Measurements from ENCODE around the gene RSKR. TPM values are rescaled to one million over a fixed set of nuclear protein-coding genes. Genes with fewer than 3 reads are reported as not detected.

RSKR gene
- total and polyA plus RNA-seq, 4 donors: 0.13 to 15.7 (median 4.6) TPM

GRCh38 chr17:28597606-28598383 is 16.2 kb downstream of the RSKR start:
- ATAC-seq (ENCODE audit: low FRiP score) (no peak), DNase-seq (no peak)
- intact Hi-C loops (cut with DNase I): loop anchor here (2.0 to 5.0 kb wide), 2 partner anchors 45 kb away; partner anchors contain the start of gene UNC119 (in 2 of the 2)
- WGBS, 2 donors: 40 to 43% methylated on average over 5 of the region's 5 CpGs
- no peaks in the 10 kb centered on the region for H3K9me3 ChIP-seq (ENCODE audit: control insufficient read depth, low read length)
- H3K27me3 ChIP-seq (ENCODE audit: control insufficient read depth in 1 of 2, insufficient read depth in 2 of 2, low read length in 1 of 2): no peaks in the 10 kb centered on the region
- H3K4me3 ChIP-seq (ENCODE audit: low read length in 2 of 2): no peak overlapping the region
- no peak overlapping the region for H3K27ac ChIP-seq (ENCODE audit: low read depth in 1 of 2, low read length in 2 of 2)
- no peaks in the 10 kb centered on the region for H3K4me1 ChIP-seq (ENCODE audit: control insufficient read depth in 1 of 2, insufficient read depth in 2 of 2, low read length in 2 of 2)
- no peaks in the 10 kb centered on the region for H3K36me3 ChIP-seq (ENCODE audit: control insufficient read depth in 1 of 2, insufficient read depth in 2 of 2, low read length in 1 of 2)

- DNase-seq (no peak), ATAC-seq (ENCODE audit: low FRiP score) (no peak)
- Histone ChIP-seq H3K4me3 (ENCODE audit: low read length in 2 of 2) (no peak overlapping the region), H3K4me1 (ENCODE audit: control insufficient read depth in 1 of 2, insufficient read depth in 2 of 2, low read length in 2 of 2) (no peaks in the 10 kb centered on the region), H3K27ac (ENCODE audit: low read depth in 1 of 2, low read length in 2 of 2) (no peak overlapping the region), H3K36me3 (ENCODE audit: control insufficient read depth in 1 of 2, insufficient read depth in 2 of 2, low read length in 1 of 2) (no peaks in the 10 kb centered on the region), H3K9me3 (ENCODE audit: control insufficient read depth, low read length) (no peaks in the 10 kb centered on the region), H3K27me3 (ENCODE audit: control insufficient read depth in 1 of 2, insufficient read depth in 2 of 2, low read length in 1 of 2) (no peaks in the 10 kb centered on the region)
- WGBS, 2 donors: 91% methylated on average over 4 of the region's 4 CpGs
- intact Hi-C loops (cut with DNase I): no loop called here
Measured at GRCh38 chr17:28592260-28592659, 21.7 kb downstream of the RSKR start.

- no peak for DNase-seq
- no peaks in the 10 kb centered on the region for H3K27me3 ChIP-seq (ENCODE audit: control insufficient read depth in 1 of 2, insufficient read depth in 2 of 2, low read length in 1 of 2)
- no peaks in the 10 kb centered on the region for H3K4me1 ChIP-seq (ENCODE audit: control insufficient read depth in 1 of 2, insufficient read depth in 2 of 2, low read length in 2 of 2)
- intact Hi-C loops (cut with DNase I): no loop called here
- no peak overlapping the region for H3K27ac ChIP-seq (ENCODE audit: low read depth in 1 of 2, low read length in 2 of 2)
- no peak for ATAC-seq (ENCODE audit: low FRiP score)
- no peaks in the 10 kb centered on the region for H3K36me3 ChIP-seq (ENCODE audit: control insufficient read depth in 1 of 2, insufficient read depth in 2 of 2, low read length in 1 of 2)
- WGBS, 2 donors: 94% methylated on average over 3 of the region's 3 CpGs
- no peaks in the 10 kb centered on the region for H3K9me3 ChIP-seq (ENCODE audit: control insufficient read depth, low read length)
- no peak overlapping the region for H3K4me3 ChIP-seq (ENCODE audit: low read length in 2 of 2)
Measured at GRCh38 chr17:28585851-28586250, 28.1 kb downstream of the RSKR start.

- intact Hi-C loops (cut with DNase I): no loop called here
- Histone ChIP-seq H3K27ac (ENCODE audit: low read depth in 1 of 2, low read length in 2 of 2) (no peak overlapping the region), H3K36me3 (ENCODE audit: control insufficient read depth in 1 of 2, insufficient read depth in 2 of 2, low read length in 1 of 2) (no peaks in the 10 kb centered on the region), H3K27me3 (ENCODE audit: control insufficient read depth in 1 of 2, insufficient read depth in 2 of 2, low read length in 1 of 2) (no peaks in the 10 kb centered on the region), H3K4me1 (ENCODE audit: control insufficient read depth in 1 of 2, insufficient read depth in 2 of 2, low read length in 2 of 2) (no peaks in the 10 kb centered on the region), H3K4me3 (ENCODE audit: low read length in 2 of 2) (no peak overlapping the region), H3K9me3 (ENCODE audit: control insufficient read depth, low read length) (no peaks in the 10 kb centered on the region)
- 85 to 92% methylated on average over 3 of the region's 3 CpGs for WGBS, 2 donors
- no peak for ATAC-seq (ENCODE audit: low FRiP score)
- DNase-seq: no peak
Measured at GRCh38 chr17:28584434-28584833, 29.6 kb downstream of the RSKR start.

- no peaks in the 10 kb centered on the region for H3K4me1 ChIP-seq (ENCODE audit: control insufficient read depth in 1 of 2, insufficient read depth in 2 of 2, low read length in 2 of 2)
- H3K4me3 ChIP-seq (ENCODE audit: low read length in 2 of 2): no peak overlapping the region
- no peaks in the 10 kb centered on the region for H3K9me3 ChIP-seq (ENCODE audit: control insufficient read depth, low read length)
- intact Hi-C loops (cut with DNase I): no loop called here
- ATAC-seq (ENCODE audit: low FRiP score) (no peak), DNase-seq (no peak)
- H3K27me3 ChIP-seq (ENCODE audit: control insufficient read depth in 1 of 2, insufficient read depth in 2 of 2, low read length in 1 of 2): no peaks in the 10 kb centered on the region
- WGBS, 2 donors: 92 to 98% methylated on average over 2 of the region's 2 CpGs
- H3K36me3 ChIP-seq (ENCODE audit: control insufficient read depth in 1 of 2, insufficient read depth in 2 of 2, low read length in 1 of 2): no peaks in the 10 kb centered on the region
- no peak overlapping the region for H3K27ac ChIP-seq (ENCODE audit: low read depth in 1 of 2, low read length in 2 of 2)
Measured at GRCh38 chr17:28582513-28582912, 31.5 kb downstream of the RSKR start.

- no peaks in the 10 kb centered on the region for H3K9me3 ChIP-seq (ENCODE audit: control insufficient read depth, low read length)
- H3K4me1 ChIP-seq (ENCODE audit: control insufficient read depth in 1 of 2, insufficient read depth in 2 of 2, low read length in 2 of 2): peaks cover 0 to 2% of the 10 kb centered on the region in 2 donors
- no peaks in the 10 kb centered on the region for H3K36me3 ChIP-seq (ENCODE audit: control insufficient read depth in 1 of 2, insufficient read depth in 2 of 2, low read length in 1 of 2)
- no peaks in the 10 kb centered on the region for H3K27me3 ChIP-seq (ENCODE audit: control insufficient read depth in 1 of 2, insufficient read depth in 2 of 2, low read length in 1 of 2)
- H3K27ac ChIP-seq (ENCODE audit: low read depth in 1 of 2, low read length in 2 of 2): no peak overlapping the region
- WGBS, 2 donors: 96 to 100% methylated on average over 3 of the region's 3 CpGs
- no peak overlapping the region for H3K4me3 ChIP-seq (ENCODE audit: low read length in 2 of 2)
- DNase-seq (no peak), ATAC-seq (ENCODE audit: low FRiP score) (no peak)
- intact Hi-C loops (cut with DNase I): no loop called here
Measured at GRCh38 chr17:28580959-28581358, 33.0 kb downstream of the RSKR start.

- H3K9me3 ChIP-seq (ENCODE audit: control insufficient read depth, low read length): no peaks in the 10 kb centered on the region
- DNase-seq (no peak), ATAC-seq (ENCODE audit: low FRiP score) (no peak)
- 96 to 97% methylated on average over 4 of the region's 4 CpGs for WGBS, 2 donors
- no peak overlapping the region for H3K4me3 ChIP-seq (ENCODE audit: low read length in 2 of 2)
- no peaks in the 10 kb centered on the region for H3K27me3 ChIP-seq (ENCODE audit: control insufficient read depth in 1 of 2, insufficient read depth in 2 of 2, low read length in 1 of 2)
- intact Hi-C loops (cut with DNase I): no loop called here
- no peaks in the 10 kb centered on the region for H3K36me3 ChIP-seq (ENCODE audit: control insufficient read depth in 1 of 2, insufficient read depth in 2 of 2, low read length in 1 of 2)
- H3K4me1 ChIP-seq (ENCODE audit: control insufficient read depth in 1 of 2, insufficient read depth in 2 of 2, low read length in 2 of 2): peaks cover 0 to 2% of the 10 kb centered on the region in 2 donors
- H3K27ac ChIP-seq (ENCODE audit: low read depth in 1 of 2, low read length in 2 of 2): no peak overlapping the region
Measured at GRCh38 chr17:28579526-28579925, 34.5 kb downstream of the RSKR start.

GRCh38 chr17:28578246-28579195 is 35.5 kb downstream of the RSKR start:
- H3K4me1 ChIP-seq (ENCODE audit: control insufficient read depth in 1 of 2, insufficient read depth in 2 of 2, low read length in 2 of 2): peaks cover 0 to 2% of the 10 kb centered on the region in 2 donors
- intact Hi-C loops (cut with DNase I): no loop called here
- ATAC-seq (ENCODE audit: low FRiP score) (no peak), DNase-seq (no peak)
- no peak overlapping the region for H3K4me3 ChIP-seq (ENCODE audit: low read length in 2 of 2)
- 99% methylated on average over 8 of the region's 8 CpGs for WGBS, 2 donors
- no peaks in the 10 kb centered on the region for H3K36me3 ChIP-seq (ENCODE audit: control insufficient read depth in 1 of 2, insufficient read depth in 2 of 2, low read length in 1 of 2)
- no peaks in the 10 kb centered on the region for H3K9me3 ChIP-seq (ENCODE audit: control insufficient read depth, low read length)
- H3K27ac ChIP-seq (ENCODE audit: low read depth in 1 of 2, low read length in 2 of 2): no peak overlapping the region
- no peaks in the 10 kb centered on the region for H3K27me3 ChIP-seq (ENCODE audit: control insufficient read depth in 1 of 2, insufficient read depth in 2 of 2, low read length in 1 of 2)
